CD4-positive, alpha-beta T cell treated with Interleukin-10 for 1 hour (primary cell): ENCODE data around the gene RPA1.
"Not testable (repeated sequence)": the region's sequence is repeated elsewhere in the genome, so short reads cannot be mapped to it uniquely, and the experiment has no call there.

Experiments used
- DNase-seq: peaks from one replicate; pipeline ENCODE4 v3.0.0-alpha.2; 2020

Gene RPA1

DNA sequence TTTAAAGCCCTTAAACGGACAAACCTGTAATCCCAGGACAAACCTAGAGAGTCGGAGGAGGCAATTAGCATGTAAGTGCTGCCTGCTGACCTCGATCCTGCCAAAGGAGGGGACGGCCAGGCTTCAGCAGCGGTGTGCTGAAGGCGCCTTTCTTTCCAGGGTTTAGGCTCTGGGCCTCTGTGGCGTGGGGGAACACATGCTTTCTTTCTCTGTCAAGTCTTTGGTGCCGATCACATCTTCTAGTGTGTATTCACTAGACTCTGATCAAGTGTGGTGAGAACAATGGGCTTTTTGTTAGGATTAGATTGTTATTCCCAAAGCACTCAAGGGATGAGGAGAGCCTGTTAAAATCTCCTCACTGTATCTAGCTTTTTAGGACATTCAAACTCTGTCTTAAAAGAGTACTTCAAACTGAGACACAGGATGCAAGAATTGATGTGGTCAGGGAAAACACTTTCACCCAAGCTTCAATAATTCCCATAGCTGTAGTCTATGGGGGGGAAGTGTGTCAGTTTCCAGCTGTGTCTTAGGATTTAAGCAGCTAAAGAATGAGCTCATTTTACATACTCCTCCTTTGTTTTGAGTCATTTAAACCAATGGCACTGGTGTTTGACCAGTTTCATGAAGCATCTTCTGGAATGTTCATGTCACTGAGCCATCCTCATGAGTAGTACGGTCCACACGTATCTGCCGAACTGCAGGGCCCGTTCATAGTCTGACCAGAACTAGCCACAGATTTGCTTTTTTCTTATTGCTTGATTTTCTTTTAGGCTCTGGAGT is 51.2 kb downstream of the RPA1 start:
- DNase-seq = no peak

DNA sequence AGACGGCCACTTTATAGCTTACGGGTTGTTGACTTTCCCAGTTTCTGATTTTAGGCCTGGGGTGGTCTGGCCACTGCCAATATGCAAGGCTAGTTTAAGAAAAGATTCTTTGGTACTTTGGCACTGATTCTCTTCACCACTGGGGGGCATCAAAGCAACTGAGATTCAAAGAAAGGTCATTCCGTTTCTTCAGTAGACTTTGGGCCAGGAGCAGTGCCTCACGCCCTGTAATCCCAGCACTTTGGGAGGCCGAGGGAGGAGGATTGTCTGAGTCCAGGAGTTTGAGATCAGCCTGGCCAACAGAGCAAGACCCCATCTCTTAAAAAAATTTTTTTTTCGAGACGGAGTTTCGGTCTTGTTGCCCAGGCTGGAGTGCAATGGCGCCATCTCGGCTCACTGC is 53.0 kb downstream of the RPA1 start:
- peak; percentile 45 for DNase-seq

GRCh38 chr17:1883536-1883935 is 53.7 kb downstream of the RPA1 start:
- DNase-seq = no peak

- no peak for DNase-seq
These were observed 58.9 kb downstream of the RPA1 start for GRCh38 chr17:1888741-1889140.

- peak; percentile 45 for DNase-seq
These were observed 61.1 kb downstream of the RPA1 start for GRCh38 chr17:1890758-1891450.

DNA sequence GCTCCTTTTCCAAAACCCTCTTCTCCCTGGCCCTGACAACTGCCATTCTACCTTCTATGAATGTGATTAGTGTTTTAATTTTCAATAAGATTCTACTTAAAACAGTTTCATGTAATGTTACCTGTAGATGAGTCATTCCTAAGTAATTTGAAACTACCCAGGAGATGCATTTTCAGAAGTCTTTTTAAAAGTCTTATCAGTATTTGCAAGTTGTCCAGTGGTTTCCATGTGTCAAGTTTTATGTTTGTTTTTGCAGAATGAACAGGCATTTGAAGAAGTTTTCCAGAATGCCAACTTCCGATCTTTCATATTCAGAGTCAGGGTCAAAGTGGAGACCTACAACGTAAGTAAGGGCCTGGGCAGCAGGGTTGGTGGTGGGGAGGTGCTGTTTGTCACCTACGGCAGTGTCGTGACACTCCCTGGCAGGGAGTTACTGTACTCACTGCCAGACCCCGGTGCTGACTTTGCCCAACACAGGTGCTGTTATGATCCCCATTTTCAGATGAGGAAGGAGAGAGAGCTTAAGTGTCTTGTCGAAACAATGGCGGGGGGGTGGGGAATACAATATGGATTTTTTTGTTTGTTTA is 65.0 kb downstream of the RPA1 start:
- DNase-seq = no peak

DNA sequence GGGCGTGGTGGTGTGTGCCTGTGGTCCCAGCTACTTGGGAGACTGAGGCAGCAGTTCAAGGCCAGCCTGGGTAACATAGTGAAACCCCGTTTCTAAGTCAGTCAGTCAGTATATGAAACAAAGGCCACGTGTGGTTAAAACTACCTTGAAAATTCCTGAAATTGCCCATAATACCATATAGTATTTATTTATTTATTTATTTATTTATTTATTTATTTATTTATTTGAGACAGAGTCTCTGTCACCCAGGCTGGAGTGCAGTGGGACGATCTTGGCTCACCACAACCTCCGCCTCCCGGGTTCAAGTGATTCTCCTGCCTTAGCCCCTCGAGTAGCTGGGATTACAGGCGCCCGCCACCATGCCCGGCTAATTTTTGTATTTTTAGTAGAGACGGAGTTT is 65.7 kb downstream of the RPA1 start:
- DNase-seq = not testable (repeated sequence)

GRCh38 chr17:1896243-1897104 is 66.7 kb downstream of the RPA1 start:
- no peak for DNase-seq

DNA sequence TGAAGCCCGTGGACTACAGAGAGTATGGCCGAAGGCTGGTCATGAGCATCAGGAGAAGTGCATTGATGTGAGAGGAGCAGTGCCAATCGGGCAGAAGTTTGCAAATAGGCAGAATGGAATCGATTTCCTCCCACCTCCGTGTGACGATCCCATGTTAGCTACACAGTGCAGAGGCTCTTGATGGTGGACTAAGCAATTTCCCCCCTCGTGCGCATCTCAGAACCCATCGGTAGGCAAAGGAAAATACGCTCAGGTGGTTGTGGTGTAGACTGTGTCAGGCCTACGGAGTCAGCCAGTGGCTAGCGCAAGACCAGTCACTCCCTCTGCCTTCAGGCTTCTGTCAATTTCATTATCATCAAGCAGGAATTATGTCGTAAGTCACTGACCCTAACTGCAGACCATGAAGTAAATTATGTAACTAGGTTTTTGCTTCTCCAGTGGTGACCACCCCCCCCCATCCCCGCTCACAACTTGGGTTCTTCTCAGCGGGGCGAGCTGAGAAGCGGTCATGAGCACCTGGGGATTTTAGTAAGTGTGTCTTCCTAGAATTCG is 67.4 kb downstream of the RPA1 start:
- DNase-seq = no peak

DNA sequence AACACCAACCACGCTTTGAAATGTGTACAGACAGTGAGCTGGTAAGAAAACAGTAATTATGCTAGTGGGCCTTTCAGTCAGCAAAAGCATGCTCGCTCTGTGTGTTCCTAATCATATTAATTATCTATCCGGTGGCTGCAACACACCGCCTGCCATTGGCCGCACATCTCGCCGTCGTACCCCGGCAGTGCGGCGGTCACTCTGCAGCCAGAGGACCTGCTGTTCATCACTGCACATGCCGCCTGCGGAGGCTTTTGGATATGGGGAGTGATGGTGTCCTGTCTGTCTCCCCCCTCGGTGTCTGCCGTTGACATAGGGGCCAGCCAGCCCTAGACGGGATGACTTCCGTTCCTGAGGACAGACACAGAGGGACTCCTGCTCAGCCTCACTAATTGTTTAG is 68.5 kb downstream of the RPA1 start:
- DNase-seq = no peak

GRCh38 chr17:1898872-1899271 is 69.1 kb downstream of the RPA1 start:
- DNase-seq = no peak

DNA sequence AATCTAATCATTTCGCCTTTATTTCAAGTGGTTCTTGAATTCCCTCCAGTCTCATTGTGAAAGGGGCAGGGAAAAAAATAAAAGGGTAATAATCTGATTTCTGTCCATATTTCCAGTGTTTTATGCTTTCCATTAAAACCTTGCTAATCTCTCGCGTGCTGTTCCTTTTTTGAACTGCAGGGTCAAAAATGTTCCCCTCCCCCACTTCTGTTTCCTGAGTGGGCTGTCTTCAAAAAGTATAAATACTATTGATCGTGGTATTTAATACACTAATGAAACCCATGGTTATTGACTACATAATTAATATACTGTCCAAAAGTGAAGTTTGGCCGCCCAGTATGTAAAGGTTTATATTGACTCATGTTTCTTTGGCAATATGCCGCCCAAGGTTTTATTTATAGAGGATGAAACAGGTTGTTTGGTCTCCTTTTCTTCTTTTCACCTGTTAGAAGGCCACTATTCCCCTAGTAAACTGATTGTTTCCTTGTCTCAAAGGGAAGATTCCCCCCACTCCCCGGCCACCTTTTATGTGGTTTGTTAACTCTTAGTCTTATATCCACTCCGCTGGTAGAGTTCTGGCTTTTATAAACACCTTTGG is 69.7 kb downstream of the RPA1 start:
- DNase-seq = no peak

DNA sequence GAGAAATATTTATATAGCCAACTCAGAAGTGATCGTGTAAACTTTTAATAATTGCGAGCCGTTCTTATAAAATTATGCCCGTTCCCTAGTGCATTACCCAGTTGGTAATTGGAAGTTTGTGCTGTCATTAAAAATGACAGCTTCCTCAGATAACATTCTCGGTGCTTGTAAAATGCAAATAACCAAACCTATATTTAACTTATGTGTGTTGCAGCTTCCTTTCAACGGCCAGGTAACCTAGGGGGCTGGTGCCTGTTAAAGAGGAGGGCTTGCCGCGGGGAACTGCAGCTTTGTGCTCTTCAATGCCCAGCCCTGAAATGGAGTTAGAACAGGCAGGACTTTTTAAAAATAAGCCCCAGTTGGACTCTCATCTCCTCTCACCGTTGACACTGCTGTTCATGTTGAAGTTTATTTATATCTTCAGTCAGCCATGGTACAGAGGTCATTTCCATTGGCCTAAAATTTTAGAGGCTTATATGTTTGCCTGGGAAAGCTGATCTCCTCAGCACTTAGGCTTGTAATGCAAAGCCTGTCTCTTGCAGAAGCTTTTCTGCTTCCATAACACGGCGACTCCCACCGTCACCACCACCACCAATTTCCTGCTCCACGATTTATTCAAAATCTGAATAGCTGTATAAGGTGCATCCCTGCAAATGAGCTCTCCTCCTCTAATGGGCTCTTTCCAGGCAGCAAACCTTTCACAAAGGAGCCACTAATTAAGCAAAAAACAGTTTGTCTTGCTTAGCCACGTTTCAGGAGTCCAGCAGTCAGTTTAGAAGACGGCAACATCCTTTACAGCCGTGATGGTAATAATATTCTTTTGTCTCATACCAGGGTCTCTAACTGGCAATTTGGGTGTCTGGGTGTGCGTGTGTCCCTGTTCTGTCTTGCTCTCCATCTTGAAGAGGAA is 74.7 kb downstream of the RPA1 start:
- DNase-seq = no peak

DNA sequence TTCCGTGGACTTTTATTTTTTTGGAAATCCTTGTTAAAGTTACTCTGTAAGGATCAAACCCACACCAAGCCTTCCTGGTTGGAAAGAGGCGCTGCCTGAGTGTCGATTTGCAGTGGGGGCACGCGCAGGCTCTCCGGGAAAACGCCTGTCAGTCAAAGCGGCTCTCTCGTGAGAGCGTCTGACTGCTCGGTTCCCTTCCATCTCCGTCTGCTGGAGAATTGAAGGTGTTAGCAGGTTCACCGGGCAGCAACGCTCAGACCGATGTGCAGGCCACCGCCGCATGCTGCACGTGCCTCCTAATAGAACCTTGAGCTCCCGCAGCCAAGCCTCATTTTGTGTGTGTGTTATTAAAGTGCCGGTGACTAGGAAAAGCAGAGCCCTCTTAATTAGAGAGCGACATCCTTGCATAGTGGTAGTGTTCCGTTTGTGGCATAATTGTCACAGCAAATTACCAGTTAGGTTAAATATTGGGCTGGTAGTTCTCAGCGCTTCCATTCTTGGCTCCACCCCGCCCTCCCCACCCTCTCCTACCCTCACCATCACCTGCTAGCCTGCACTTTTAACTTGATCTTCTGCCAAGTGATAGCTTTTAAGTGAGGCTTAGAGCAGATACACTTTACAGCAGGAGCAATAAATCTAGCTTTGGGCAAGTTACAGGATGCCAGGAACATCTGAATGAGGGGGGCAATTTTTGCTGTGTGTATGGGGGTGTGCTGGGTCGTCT is 75.5 kb downstream of the RPA1 start:
- DNase-seq = no peak

DNA sequence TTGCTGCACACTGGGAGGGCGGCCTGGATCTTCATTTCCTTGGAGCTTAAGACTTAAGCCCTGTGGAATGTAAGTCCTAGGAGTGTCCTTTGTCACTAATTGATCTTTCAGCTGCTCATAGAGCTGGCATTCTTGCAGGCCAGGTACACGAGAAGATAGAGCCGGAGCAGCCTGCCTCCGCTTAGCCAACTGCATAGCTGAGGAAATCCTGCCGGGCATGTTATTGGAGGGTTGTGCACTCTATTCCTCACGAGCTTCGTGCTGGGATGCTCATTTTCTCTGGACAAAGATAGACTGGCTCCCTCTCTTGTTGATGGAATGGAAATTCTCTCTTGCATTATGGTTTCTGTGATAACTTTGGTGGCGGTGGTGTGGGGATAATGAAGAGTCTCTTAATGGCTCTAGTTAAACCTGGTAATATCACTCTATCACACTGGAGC is 76.9 kb downstream of the RPA1 start:
- DNase-seq = no peak

- no peak for DNase-seq
These were observed 77.4 kb downstream of the RPA1 start for GRCh38 chr17:1907216-1907631.

GRCh38 chr17:1907909-1908698 is 78.3 kb downstream of the RPA1 start:
- peak; percentile 7 for DNase-seq

DNA sequence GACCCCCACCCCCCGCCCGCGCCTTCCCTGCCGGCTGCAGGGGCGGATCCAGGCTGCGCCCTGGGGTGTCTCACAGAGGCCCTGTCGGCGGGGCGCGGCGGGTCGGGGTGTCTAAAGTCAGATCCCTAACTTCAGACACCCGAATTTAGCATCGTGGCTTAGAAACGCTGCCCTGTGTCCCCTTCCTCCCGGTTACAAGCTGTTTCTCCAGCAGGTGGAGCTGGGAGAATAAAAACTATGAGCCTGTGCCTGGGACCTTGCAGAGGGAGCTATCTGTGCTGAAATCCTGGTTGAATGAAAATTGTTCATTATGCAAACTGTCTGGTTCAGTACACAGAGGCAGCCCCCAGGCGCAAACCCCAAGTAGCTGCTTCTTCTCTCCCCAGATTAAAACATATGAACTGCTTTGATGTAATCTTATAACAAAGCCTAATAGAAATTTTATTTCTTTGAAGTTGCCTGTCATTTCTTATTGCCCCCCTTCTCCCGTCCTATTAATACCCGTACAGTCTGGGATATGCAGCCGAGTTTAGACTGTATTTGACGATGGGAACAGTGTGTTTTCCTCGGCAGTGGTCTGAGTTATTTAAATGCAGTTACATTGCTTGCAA is 79.0 kb downstream of the RPA1 start:
- peak; percentile 53 for DNase-seq

DNA sequence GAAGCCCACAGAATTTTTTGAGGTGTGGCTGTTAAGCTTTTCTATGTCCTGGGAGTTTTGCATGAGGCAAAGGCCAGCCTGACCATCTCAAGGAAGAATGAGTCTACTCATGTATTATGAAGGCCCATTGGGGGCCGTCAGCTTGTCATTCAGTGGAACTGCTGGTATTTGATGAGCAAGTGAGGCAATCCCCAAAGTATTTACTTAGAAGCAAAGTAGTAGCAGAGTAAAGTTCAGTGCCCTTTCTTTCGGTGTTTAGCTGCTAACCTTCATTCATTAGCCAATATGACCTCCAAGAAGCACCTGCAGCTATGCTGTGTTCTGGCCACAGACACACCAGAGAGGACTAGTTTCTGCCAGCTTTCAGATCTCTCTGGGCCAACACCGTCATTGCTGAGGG is 80.2 kb downstream of the RPA1 start:
- DNase-seq = no peak
